Ishikawa (cell line): ENCODE data around the gene NUMA1.

Experiments used
- CEBPB ChIP-seq: IDR thresholded peaks from 2 replicates; pipeline ENCODE4 v1.6.1; 2012
- EP300 ChIP-seq: IDR thresholded peaks from 2 replicates; pipeline ENCODE4 v1.6.1; 2012; ENCODE audit warnings: borderline replicate concordance
- TEAD4 ChIP-seq: IDR thresholded peaks from 2 replicates; pipeline ENCODE4 v1.6.1; 2012

DNA sequence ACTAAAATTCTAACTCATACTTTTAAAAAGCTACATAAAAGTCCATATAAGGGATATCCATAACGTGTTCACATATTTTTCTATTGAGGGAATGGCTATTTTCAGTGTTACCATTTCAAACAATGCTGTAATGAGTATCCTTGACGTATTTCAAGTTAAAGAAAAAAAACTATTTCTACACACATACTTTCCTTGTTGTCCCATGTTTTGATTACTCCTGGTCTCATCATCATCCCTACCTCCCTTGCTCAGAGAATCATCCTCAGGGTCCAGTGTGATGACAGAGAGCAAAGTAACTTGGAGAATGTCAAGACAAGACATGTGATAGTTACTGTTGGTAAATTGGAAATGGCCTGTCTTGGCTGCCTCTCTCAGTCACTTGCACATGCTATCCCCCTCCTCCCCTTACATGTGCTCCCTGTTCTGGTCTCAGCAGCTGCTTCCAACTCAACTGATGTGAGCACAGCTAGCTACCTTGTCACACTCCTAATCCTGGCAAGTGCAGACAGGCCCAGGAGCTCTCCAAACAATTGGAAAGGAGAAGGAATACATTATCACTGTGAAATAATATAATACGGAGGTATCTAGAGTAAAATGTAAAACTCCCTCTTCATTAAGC, 21.8 kb downstream of the NUMA1 start:
- TF ChIP-seq EP300, result no peak
- no peak for TF ChIP-seq TEAD4
- TF ChIP-seq CEBPB, result no peak
